Mesendoderm (in vitro differentiated cells): ENCODE data around the gene CCDC27.
"Not testable (repeated sequence)": the region's sequence is repeated elsewhere in the genome, so short reads cannot be mapped to it uniquely, and the experiment has no call there.

Experiments
- DNase-seq: peaks from one replicate; pipeline ENCODE4 v3.0.0; 2013
- H2AK5ac ChIP-seq: 2 replicates; pipeline ENCODE4 v1.6.1; 2013; ENCODE audit warnings: low read length, inconsistent platforms
- H2BK120ac ChIP-seq: 2 replicates; pipeline ENCODE4 v1.6.1; 2013; ENCODE audit warnings: low read depth, mild to moderate bottlenecking, low read length, moderate library complexity, mixed read lengths
- H2BK15ac ChIP-seq: replicated peaks from 2 replicates; pipeline ENCODE4 v1.6.1; 2013; ENCODE audit warnings: low read depth, mild to moderate bottlenecking, moderate library complexity
- H2BK5ac ChIP-seq: 2 replicates; pipeline ENCODE4 v1.6.1; 2013; ENCODE audit warnings: low read length, inconsistent platforms
- H3K18ac ChIP-seq: 2 replicates; pipeline ENCODE4 v1.6.1; 2013; ENCODE audit warnings: mild to moderate bottlenecking, low read length, mixed read lengths
- H3K23ac ChIP-seq: one replicate; pipeline ENCODE4 v1.6.1; 2013; ENCODE audit warnings: low read length
- H3K27ac ChIP-seq: 2 replicates; pipeline ENCODE4 v1.5.1; 2013; ENCODE audit warnings: low read depth, mild to moderate bottlenecking, inconsistent platforms, low read length, moderate library complexity
- H3K27me3 ChIP-seq: 2 replicates; pipeline ENCODE4 v1.6.1; 2013; ENCODE audit warnings: low read length, control low read depth, mild to moderate bottlenecking, inconsistent platforms; ENCODE audit not compliant: insufficient read depth, poor library complexity
- H3K36me3 ChIP-seq: 2 replicates; pipeline ENCODE4 v1.6.1; 2013; ENCODE audit warnings: low read length, inconsistent platforms; ENCODE audit not compliant: control insufficient read depth, insufficient read depth
- H3K4ac ChIP-seq: one replicate; pipeline ENCODE4 v1.6.1; 2013; ENCODE audit warnings: low read depth, mild to moderate bottlenecking, low read length, moderate library complexity
- H3K4me1 ChIP-seq: 2 replicates; pipeline ENCODE4 v1.6.1; 2013; ENCODE audit warnings: low read depth, low read length, inconsistent platforms; ENCODE audit not compliant: control insufficient read depth
- H3K4me2 ChIP-seq: 2 replicates; pipeline ENCODE4 v1.6.1; 2013; ENCODE audit warnings: low read length
- H3K4me3 ChIP-seq: 2 replicates; pipeline ENCODE4 v1.5.1; 2013; ENCODE audit warnings: mild to moderate bottlenecking, low read length
- H3K56ac ChIP-seq: one replicate; pipeline ENCODE4 v1.6.1; 2013; ENCODE audit warnings: low read length
- H3K79me1 ChIP-seq: 2 replicates; pipeline ENCODE4 v1.6.1; 2013; ENCODE audit warnings: low read length, inconsistent platforms
- H3K79me2 ChIP-seq: 2 replicates; pipeline ENCODE4 v1.6.1; 2013; ENCODE audit warnings: mild to moderate bottlenecking, low read length; ENCODE audit not compliant: control insufficient read depth, insufficient read depth
- H3K9ac ChIP-seq: 2 replicates; pipeline ENCODE4 v1.6.1; 2013; ENCODE audit warnings: low read length, inconsistent platforms
- H4K5ac ChIP-seq: one replicate; pipeline ENCODE4 v1.6.1; 2013; ENCODE audit warnings: low read length
- H4K8ac ChIP-seq: one replicate; pipeline ENCODE4 v1.6.1; 2013; ENCODE audit warnings: low read depth, mild to moderate bottlenecking, control low read depth, low read length, moderate library complexity
- WGBS: extraction: QIAGEN DNeasy Blood & Tissue Kit; methylation state at CpG from one replicate; pipeline ENCODE4 v1.1.7; 2013; ENCODE audit warnings: low lambda C conversion rate, missing lambda C conversion rate; ENCODE audit not compliant: insufficient coverage; ENCODE audit errors: extremely low coverage; 5-methylcytosine and 5-hydroxymethylcytosine counted together

The CCDC27 gene

DNA sequence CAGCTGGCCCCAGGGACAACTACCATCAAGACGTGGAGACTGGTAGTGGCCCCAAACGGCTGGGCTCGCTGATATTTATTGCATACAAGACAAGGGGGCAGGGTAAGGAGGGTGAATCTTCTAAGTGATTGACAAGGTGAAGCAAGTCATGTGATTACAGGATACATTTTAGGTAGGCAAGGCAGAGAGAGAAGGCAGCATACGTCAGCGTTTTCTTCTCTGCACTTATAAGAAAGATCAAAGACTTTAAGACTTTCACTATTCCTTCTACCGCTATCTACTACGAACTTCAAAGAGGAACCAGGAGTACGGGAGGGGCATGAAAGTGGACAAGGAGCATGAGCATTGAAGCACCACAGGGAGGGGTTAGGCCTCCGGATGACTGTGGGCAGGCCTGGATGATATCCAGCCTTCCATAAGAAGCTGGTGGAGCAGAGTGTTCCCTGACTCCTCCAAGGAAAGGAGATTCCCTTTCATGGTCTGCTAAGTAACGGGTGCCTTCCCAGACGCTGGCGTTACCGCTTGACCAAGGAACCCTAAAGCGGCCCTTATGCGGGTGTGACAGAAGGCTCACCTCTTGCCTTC, 3.8 kb upstream of the CCDC27 start:
- not testable (repeated sequence) for DNase-seq, H3K27me3 ChIP-seq, H3K56ac ChIP-seq, H3K79me2 ChIP-seq, H3K4me2 ChIP-seq, H2BK15ac ChIP-seq, H3K4me3 ChIP-seq, H3K9ac ChIP-seq, H2BK5ac ChIP-seq, H3K23ac ChIP-seq, H3K36me3 ChIP-seq, H3K4me1 ChIP-seq, H2BK120ac ChIP-seq, H4K8ac ChIP-seq, H3K27ac ChIP-seq, H2AK5ac ChIP-seq, H3K18ac ChIP-seq, H3K4ac ChIP-seq, H4K5ac ChIP-seq
- WGBS, result no CpG with 5 or more reads among the region's 15 CpGs
- peaks cover 12% of the 10 kb centered on the region for H3K79me1 ChIP-seq

- Histone ChIP-seq H2AK5ac (no peak overlapping the region), H3K27ac (no peak overlapping the region), H4K8ac (no peak overlapping the region), H2BK5ac (no peak overlapping the region), H2BK15ac (no peak overlapping the region), H3K9ac (no peak overlapping the region), H2BK120ac (no peak overlapping the region), H3K27me3 (no peaks in the 10 kb centered on the region), H3K36me3 (no peaks in the 10 kb centered on the region), H3K4me1 (peaks cover 2% of the 10 kb centered on the region), H3K56ac (no peak overlapping the region), H3K79me2 (peaks cover 7% of the 10 kb centered on the region), H3K4me3 (no peak overlapping the region), H3K4me2 (no peak overlapping the region), H3K79me1 (peaks cover 12% of the 10 kb centered on the region), H4K5ac (no peak overlapping the region), H3K23ac (no peak overlapping the region), H3K4ac (no peak overlapping the region), H3K18ac (no peak overlapping the region)
- WGBS, result no CpG with 5 or more reads among the region's 5 CpGs
- no peak for DNase-seq
Measured at GRCh38 chr1:3749512-3749911, 2.7 kb upstream of the CCDC27 start.

DNA sequence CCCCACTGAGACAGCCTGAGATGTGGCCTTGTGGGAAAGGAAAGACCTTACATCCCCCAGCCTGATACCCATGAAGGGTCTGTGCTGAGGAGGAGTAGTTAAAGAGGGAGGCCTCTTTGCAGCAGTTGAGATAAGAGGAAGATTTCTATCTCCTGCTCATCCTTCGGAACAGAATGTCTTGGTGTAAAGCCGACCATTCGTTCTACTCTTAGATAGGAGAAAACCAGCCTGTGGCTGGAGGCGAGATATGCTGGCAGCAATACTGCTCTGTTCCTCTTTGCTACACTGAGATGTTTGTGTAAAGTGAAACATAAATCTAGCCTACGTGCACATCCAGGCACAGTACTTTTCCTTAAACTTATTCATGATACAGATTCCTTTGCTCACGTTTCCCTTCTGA, 1.5 kb upstream of the CCDC27 start:
- no peak overlapping the region for H3K4me3 ChIP-seq
- H3K79me1 ChIP-seq, result peaks cover 3% of the 10 kb centered on the region
- H3K27me3 ChIP-seq, result no peaks in the 10 kb centered on the region
- no CpG with 5 or more reads among the region's 6 CpGs for WGBS
- no peak overlapping the region for H3K9ac ChIP-seq
- no peak overlapping the region for H4K5ac ChIP-seq
- H2AK5ac ChIP-seq, result no peak overlapping the region
- H3K4me2 ChIP-seq, result no peak overlapping the region
- H3K56ac ChIP-seq, result no peak overlapping the region
- no peak overlapping the region for H3K18ac ChIP-seq
- H2BK5ac ChIP-seq, result no peak overlapping the region
- no peak overlapping the region for H2BK15ac ChIP-seq
- no peak overlapping the region for H3K27ac ChIP-seq
- no peak overlapping the region for H4K8ac ChIP-seq
- H3K36me3 ChIP-seq, result no peaks in the 10 kb centered on the region
- no peak for DNase-seq
- H3K4me1 ChIP-seq, result no peaks in the 10 kb centered on the region
- no peak overlapping the region for H2BK120ac ChIP-seq
- no peak overlapping the region for H3K4ac ChIP-seq
- peaks cover 3% of the 10 kb centered on the region for H3K79me2 ChIP-seq
- H3K23ac ChIP-seq, result no peak overlapping the region

- Histone ChIP-seq H3K27ac (no peak overlapping the region), H3K36me3 (no peaks in the 10 kb centered on the region), H3K18ac (no peak overlapping the region), H2BK120ac (no peak overlapping the region), H3K4me3 (no peak overlapping the region), H3K27me3 (no peaks in the 10 kb centered on the region), H3K79me1 (no peaks in the 10 kb centered on the region), H3K4me1 (no peaks in the 10 kb centered on the region), H3K4me2 (no peak overlapping the region), H3K56ac (no peak overlapping the region), H3K4ac (no peak overlapping the region), H2BK5ac (no peak overlapping the region), H3K23ac (no peak overlapping the region), H2AK5ac (no peak overlapping the region), H3K9ac (no peak overlapping the region), H4K8ac (no peak overlapping the region), H2BK15ac (no peak overlapping the region), H4K5ac (no peak overlapping the region), H3K79me2 (no peaks in the 10 kb centered on the region)
- no CpG with 5 or more reads among the region's 20 CpGs for WGBS
- no peak for DNase-seq
Measured at GRCh38 chr1:3753656-3754454, 1.6 kb downstream of the CCDC27 start.

DNA sequence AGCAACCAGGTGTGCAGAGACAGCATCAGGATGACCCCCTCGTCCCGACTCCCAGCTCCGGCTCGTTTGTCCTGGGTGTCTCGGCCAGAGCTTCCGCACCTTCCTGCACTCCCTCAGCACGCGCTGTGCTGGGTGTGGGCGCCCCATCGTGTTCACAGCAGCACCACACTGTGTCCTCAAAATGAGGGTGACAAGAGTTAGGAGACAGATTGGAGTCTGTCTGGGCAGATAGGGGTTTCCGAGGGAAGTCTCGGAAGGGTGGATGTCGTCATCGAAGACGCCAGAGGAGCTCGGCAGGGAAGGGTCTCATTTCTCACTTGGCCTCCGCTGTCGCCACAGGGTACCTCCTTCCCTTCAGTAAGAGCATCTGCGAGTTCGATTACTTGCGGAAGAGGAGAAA, 4.1 kb downstream of the CCDC27 start:
- Histone ChIP-seq H3K27me3 (no peaks in the 10 kb centered on the region), H3K4ac (no peak overlapping the region)

More for the DNA sequence above, 4.1 kb downstream of the CCDC27 start:
- H2BK120ac ChIP-seq, result no peak overlapping the region
- no peak overlapping the region for H4K8ac ChIP-seq
- no CpG with 5 or more reads among the region's 21 CpGs for WGBS
- H4K5ac ChIP-seq, result no peak overlapping the region
- H2BK15ac ChIP-seq, result no peak overlapping the region
- H3K4me1 ChIP-seq, result no peaks in the 10 kb centered on the region
- H3K4me2 ChIP-seq, result no peak overlapping the region
- H3K36me3 ChIP-seq, result no peaks in the 10 kb centered on the region
- H3K27ac ChIP-seq, result no peak overlapping the region
- H3K18ac ChIP-seq, result no peak overlapping the region
- H3K79me2 ChIP-seq, result no peaks in the 10 kb centered on the region
- H3K79me1 ChIP-seq, result no peaks in the 10 kb centered on the region
- no peak overlapping the region for H3K23ac ChIP-seq
- H2BK5ac ChIP-seq, result no peak overlapping the region
- no peak overlapping the region for H2AK5ac ChIP-seq
- no peak for DNase-seq
- no peak overlapping the region for H3K4me3 ChIP-seq
- H3K9ac ChIP-seq, result no peak overlapping the region
- H3K56ac ChIP-seq, result no peak overlapping the region
